ENCODE data around the gene PCDHA10. TPM values are rescaled to one million over a fixed set of nuclear protein-coding genes. Genes with fewer than 3 reads are reported as not detected.

Gene PCDHA10, protein sequence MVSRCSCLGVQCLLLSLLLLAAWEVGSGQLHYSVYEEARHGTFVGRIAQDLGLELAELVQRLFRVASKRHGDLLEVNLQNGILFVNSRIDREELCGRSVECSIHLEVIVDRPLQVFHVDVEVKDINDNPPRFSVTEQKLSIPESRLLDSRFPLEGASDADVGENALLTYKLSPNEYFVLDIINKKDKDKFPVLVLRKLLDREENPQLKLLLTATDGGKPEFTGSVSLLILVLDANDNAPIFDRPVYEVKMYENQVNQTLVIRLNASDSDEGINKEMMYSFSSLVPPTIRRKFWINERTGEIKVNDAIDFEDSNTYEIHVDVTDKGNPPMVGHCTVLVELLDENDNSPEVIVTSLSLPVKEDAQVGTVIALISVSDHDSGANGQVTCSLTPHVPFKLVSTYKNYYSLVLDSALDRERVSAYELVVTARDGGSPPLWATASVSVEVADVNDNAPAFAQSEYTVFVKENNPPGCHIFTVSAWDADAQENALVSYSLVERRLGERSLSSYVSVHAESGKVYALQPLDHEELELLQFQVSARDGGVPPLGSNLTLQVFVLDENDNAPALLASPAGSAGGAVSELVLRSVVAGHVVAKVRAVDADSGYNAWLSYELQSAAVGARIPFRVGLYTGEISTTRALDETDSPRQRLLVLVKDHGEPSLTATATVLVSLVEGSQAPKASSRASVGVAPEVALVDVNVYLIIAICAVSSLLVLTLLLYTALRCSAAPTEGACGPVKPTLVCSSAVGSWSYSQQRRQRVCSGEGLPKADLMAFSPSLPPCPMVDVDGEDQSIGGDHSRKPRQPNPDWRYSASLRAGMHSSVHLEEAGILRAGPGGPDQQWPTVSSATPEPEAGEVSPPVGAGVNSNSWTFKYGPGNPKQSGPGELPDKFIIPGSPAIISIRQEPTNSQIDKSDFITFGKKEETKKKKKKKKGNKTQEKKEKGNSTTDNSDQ
- total RNA-seq = 1 to 10 TPM in 1 of 4 donors, under 1 TPM in 3; 0.51 to 1.9 (median 0.66) TPM

DNA sequence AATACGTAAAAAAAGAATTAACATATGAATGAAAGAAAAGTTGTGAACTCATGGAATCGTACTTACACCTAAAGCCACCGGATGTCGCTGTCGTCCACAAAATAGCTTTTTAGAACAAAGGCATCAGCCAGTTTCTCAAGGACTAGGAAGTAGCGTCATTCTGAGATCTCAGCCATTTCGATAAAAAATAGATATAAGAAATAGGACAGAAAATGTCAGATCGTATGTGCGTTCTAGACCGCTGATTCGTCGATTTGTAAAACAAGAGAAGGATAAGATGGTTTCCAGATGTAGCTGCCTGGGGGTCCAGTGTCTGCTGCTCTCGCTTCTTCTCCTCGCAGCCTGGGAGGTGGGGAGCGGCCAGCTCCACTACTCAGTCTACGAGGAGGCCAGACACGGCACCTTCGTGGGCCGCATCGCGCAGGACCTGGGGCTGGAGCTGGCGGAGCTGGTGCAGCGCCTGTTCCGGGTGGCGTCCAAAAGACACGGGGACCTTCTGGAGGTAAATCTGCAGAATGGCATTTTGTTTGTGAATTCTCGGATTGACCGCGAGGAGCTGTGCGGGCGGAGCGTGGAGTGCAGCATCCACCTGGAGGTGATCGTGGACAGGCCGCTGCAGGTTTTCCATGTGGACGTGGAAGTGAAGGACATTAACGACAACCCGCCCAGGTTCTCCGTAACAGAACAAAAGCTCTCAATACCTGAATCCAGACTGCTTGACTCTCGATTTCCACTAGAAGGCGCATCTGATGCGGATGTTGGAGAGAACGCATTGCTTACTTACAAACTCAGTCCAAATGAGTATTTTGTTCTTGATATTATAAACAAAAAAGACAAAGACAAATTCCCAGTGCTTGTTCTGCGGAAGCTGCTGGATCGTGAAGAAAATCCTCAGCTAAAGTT, at the start of gene PCDHA10:
Gene PCDHA10 (plus strand): TSS at position 126 of the 903 bp plus-strand sequence. CDS start 152 bp downstream, at position 278.
- TF ChIP-seq CTCF (IDR thresholded peaks at IDR 0.05; ENCODE audit: low read depth) = no peak

- TF ChIP-seq CTCF (IDR thresholded peaks at IDR 0.05; ENCODE audit: low read depth) = no peak
These were observed 48.6 kb upstream of the PCDHA10 start, which contains the start of gene PCDHA4 for GRCh38 chr5:140806834-140807775. TSS of gene PCDHA4 (plus strand) at chr5:140807068.

DNA sequence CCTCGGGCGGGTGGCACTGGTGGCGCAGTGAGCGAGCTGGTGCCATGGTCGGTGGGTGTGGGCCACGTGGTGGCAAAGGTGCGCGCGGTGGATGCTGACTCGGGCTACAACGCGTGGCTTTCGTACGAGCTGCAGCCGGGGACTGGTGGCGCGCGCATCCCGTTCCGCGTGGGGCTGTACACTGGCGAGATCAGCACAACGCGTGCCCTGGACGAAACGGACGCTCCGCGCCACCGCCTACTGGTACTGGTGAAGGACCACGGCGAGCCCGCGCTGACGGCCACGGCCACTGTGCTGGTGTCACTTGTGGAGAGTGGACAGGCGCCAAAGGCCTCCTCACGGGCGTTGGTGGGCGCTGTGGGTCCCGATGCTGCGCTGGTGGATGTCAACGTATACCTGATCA, 46.8 kb upstream of the PCDHA10 start:
- no peak for TF ChIP-seq CTCF (IDR thresholded peaks at IDR 0.05; ENCODE audit: low read depth)

GRCh38 chr5:140821375-140822280, 34.1 kb upstream of the PCDHA10 start, which contains the start of gene PCDHA5:
TSS of gene PCDHA5 (plus strand) at chr5:140821613.
- no peak for TF ChIP-seq CTCF (IDR thresholded peaks at IDR 0.05; ENCODE audit: low read depth)

DNA sequence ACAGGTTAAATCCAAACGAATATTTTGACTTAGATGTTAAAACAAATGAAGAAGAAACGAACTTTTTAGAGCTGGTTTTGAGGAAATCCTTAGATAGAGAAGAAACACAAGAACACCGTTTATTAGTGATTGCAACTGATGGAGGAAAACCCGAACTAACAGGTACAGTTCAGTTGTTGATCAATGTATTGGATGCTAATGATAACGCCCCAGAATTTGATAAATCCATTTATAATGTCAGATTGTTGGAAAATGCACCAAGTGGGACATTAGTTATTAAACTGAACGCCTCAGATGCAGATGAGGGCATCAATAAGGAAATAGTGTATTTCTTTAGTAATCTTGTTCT, 33.4 kb upstream of the PCDHA10 start:
- TF ChIP-seq CTCF (IDR thresholded peaks at IDR 0.05; ENCODE audit: low read depth) = no peak

All from subcutaneous adipose tissue (tissue), 4 donors.